ENCODE data around the gene KRT6A.

The KRT6A gene

DNA sequence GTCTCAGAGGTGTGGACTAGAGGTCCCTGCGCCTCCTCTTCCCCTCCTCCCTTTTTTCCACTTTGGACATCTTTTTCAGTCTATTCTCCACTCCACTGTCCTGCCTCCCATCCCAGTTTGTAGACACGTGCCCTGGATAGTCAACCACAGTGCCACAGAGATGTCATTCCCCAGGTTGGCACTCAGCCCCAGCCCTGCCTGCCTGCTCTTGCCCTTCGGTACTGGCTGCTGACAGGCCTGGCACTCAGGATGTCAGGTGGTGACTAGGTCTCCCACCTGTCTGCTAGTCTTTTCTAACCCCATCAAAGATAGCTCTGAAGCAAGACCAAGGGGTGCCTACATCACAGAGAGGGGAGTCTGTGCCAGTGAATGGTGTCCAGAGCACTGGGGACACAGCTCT lies 44.0 kb upstream of the KRT6A start:
- no peaks in the 10 kb centered on the region for H3K36me3 ChIP-seq
- H3K4me1 ChIP-seq: no peaks in the 10 kb centered on the region
- no peak overlapping the region for H3K4me3 ChIP-seq (ENCODE audit: low read depth, low read length)
- TF ChIP-seq, protein P1, sequence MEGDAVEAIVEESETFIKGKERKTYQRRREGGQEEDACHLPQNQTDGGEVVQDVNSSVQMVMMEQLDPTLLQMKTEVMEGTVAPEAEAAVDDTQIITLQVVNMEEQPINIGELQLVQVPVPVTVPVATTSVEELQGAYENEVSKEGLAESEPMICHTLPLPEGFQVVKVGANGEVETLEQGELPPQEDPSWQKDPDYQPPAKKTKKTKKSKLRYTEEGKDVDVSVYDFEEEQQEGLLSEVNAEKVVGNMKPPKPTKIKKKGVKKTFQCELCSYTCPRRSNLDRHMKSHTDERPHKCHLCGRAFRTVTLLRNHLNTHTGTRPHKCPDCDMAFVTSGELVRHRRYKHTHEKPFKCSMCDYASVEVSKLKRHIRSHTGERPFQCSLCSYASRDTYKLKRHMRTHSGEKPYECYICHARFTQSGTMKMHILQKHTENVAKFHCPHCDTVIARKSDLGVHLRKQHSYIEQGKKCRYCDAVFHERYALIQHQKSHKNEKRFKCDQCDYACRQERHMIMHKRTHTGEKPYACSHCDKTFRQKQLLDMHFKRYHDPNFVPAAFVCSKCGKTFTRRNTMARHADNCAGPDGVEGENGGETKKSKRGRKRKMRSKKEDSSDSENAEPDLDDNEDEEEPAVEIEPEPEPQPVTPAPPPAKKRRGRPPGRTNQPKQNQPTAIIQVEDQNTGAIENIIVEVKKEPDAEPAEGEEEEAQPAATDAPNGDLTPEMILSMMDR (IDR thresholded peaks at IDR 0.05; ENCODE audit: low read depth, low read length): no peak
- H3K27me3 ChIP-seq: peaks cover 3% of the 10 kb centered on the region
- no peaks in the 10 kb centered on the region for H3K9me3 ChIP-seq
- DNase-seq: no peak

DNA sequence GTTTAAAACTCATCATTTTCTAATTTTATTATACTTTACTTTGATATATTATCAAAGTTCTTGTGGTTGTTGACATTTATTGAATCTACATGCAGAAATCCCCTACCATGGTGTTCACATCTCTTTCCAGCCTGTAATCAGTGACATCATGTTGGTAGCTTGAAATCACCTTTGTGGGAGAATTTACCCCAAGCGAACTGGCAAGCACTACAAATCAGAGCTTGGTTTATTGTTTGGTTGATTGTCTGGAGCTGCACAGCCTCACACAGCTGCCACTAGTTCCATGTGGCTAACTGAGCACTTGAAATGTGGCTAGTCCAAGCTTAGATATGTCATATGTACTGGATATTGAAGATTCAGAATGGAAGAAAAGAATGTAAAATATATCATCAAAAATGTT lies 42.5 kb upstream of the KRT6A start:
- Histone ChIP-seq H3K4me1 (no peaks in the 10 kb centered on the region), H3K36me3 (no peaks in the 10 kb centered on the region), H3K9me3 (no peaks in the 10 kb centered on the region), H3K4me3 (ENCODE audit: low read depth, low read length) (no peak overlapping the region), H3K27me3 (peaks cover 13% of the 10 kb centered on the region)
- TF ChIP-seq, protein P1 (IDR thresholded peaks at IDR 0.05; ENCODE audit: low read depth, low read length): no peak
- DNase-seq: no peak

DNA sequence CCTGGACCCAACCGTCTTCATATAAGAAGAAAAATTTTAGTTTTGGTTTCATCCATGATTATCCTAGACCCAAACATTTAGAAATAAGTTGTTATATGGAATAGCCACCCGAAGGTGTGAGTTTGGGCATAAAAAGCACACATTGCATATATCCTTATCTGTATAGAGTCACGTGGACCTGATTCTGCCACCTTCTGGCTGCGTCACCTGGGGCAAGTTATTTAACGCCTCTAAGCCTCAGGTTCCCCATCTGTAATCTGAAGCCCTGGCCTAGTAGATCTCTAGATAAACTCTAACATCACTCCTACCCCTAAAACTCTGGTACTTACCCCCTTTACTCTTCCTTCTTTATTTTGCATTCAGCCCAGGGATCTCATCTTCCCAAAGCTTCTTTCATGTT lies 41.4 kb upstream of the KRT6A start:
- DNase-seq: no peak
- Histone ChIP-seq H3K27me3 (peaks cover 13% of the 10 kb centered on the region), H3K4me3 (ENCODE audit: low read depth, low read length) (no peak overlapping the region), H3K4me1 (no peaks in the 10 kb centered on the region), H3K9me3 (no peaks in the 10 kb centered on the region), H3K36me3 (no peaks in the 10 kb centered on the region)
- TF ChIP-seq, protein P1 (IDR thresholded peaks at IDR 0.05; ENCODE audit: low read depth, low read length): 0 out of 2 replicates have a peak, but pooled peaks have one; percentile 1

DNA sequence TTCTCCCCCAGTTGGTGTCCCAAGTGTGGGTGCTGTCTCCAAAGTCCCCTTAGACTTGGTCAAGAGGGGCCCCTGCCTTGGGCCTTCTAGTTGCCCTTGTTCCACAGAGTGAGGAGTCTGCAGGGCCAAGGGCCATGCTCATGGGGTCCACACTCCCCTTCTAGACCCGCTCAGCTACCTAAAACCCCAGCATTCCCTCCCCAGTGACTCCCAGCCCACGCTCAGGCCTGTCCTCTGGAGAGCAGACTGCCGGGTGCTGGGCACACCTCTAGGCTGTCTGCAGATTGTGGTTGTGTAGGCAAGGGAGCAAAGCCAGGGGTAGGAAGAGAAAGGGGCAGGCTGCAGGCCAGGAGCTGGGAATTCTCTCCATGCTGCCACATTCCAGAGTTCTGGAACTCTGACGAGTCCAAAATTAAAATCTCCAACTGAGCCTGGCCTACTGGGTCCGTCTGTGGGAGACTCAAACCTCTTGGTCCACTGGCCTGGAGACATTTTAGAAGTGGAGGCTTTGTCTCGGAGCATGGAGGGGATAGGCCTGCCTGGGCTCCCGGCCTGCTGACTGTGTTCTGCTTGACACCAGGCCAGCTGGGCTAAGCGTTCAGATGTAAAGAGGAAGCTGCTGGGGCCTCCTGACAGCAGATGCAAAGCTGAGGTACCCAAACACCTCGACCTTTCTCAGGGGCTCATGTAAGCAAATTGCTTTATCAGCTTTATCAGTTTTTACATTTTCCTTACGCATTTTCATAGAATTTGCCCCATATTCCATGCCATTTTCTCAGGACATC lies 40.8 kb upstream of the KRT6A start:
- Histone ChIP-seq H3K4me1 (no peaks in the 10 kb centered on the region), H3K27me3 (peaks cover 13% of the 10 kb centered on the region), H3K9me3 (no peaks in the 10 kb centered on the region), H3K4me3 (ENCODE audit: low read depth, low read length) (no peak overlapping the region), H3K36me3 (no peaks in the 10 kb centered on the region)
- TF ChIP-seq, protein P1 (IDR thresholded peaks at IDR 0.05; ENCODE audit: low read depth, low read length): no peak
- no peak for DNase-seq

DNA sequence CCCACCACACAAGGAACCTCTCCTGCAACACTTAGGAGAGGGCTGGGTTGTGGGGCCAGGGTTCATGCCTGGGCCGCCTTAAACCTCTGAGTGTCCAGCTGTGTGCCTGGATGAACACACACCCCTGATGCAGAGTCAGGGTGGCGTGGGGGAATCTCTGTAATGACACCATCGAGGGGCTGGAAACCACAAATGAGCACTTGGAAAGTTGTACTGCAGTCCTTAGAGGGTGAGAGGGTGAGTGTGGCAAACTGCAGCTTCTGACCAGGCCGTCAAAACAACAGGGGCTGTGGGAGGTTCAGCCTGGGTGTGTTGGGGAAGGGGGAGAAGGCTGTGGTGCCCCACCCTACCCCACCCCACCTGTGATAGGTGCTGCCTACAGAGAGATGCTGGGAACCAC lies 39.6 kb upstream of the KRT6A start:
- Histone ChIP-seq H3K4me1 (no peaks in the 10 kb centered on the region), H3K4me3 (ENCODE audit: low read depth, low read length) (no peak overlapping the region), H3K36me3 (no peaks in the 10 kb centered on the region), H3K27me3 (peaks cover 13% of the 10 kb centered on the region), H3K9me3 (no peaks in the 10 kb centered on the region)
- DNase-seq: no peak
- TF ChIP-seq, protein P1 (IDR thresholded peaks at IDR 0.05; ENCODE audit: low read depth, low read length): no peak

DNA sequence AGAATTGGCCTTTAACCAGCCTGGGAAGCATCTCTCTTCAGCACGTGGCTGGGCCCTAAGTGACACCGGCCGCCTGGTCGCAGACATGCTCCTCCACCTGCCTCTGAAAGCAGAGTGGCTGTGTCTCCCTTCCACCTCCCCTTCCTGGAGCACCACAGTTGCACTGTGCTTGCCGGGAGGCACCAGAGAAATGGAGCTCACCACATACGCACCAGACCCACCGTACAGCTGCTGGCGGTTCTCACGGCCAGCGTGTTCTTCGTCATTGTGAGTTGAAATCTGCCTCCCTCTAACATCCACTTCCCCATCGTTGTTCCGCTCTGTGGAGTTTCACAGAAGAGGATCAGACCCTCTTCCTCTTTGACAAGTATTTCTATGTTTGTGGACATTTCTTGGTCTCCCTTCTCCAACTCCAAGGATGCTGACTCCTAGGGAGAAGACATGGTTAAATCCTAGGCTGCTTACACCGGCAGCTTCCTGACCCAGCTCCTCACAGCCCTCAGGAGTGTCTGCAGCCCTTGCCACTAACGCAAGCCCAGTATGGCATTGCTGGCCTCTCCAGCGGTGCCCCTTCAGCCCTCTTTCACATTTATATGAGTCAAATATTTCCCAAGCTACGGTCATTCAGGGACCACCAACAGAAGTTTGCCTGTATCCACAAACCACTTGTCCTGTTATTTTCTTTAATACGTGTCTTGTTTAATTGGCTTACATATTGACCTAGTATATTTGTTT lies 38.7 kb upstream of the KRT6A start:
- Histone ChIP-seq H3K9me3 (no peaks in the 10 kb centered on the region), H3K4me3 (ENCODE audit: low read depth, low read length) (no peak overlapping the region), H3K27me3 (peaks cover 13% of the 10 kb centered on the region), H3K36me3 (no peaks in the 10 kb centered on the region), H3K4me1 (no peaks in the 10 kb centered on the region)
- TF ChIP-seq, protein P1 (IDR thresholded peaks at IDR 0.05; ENCODE audit: low read depth, low read length): no peak
- no peak for DNase-seq
